T-helper 2 cell (primary cell): ENCODE measurements around the gene POLDIP3.

Experiments
- DNase-seq, 5 experiments: peaks; one replicate each; pipeline versions ENCODE4 v3.0.0 to v3.0.0-alpha.2; 2012 to 2022
- total RNA-seq, 2 donors: gene quantifications; one replicate each; lab custom pipeline; 2026; lab: John Stamatoyannopoulos, UW

POLDIP3 gene
- total RNA-seq, result 1.2 to 2.4 reads per million in 2 donors

GRCh38 chr22:42614312-42615091 is at the start of gene POLDIP3:
POLDIP3 (minus strand) TSS chr22:42614883; CDS start chr22:42614857, 26 bp downstream.
- peak; percentile 96 to 99 (median 98) for DNase-seq

- DNase-seq, result peak; percentile 61 to 77 (median 71)
Measured at GRCh38 chr22:42661985-42662831, 47.5 kb upstream of the POLDIP3 start.

GRCh38 chr22:42656578-42656977 is 41.9 kb upstream of the POLDIP3 start:
- DNase-seq, result no peak

GRCh38 chr22:42655693-42656092 is 41.0 kb upstream of the POLDIP3 start:
- no peak for DNase-seq

- DNase-seq, result no peak
Measured at GRCh38 chr22:42654436-42655073, 39.9 kb upstream of the POLDIP3 start.

GRCh38 chr22:42653999-42654398 is 39.3 kb upstream of the POLDIP3 start:
- DNase-seq, result no peak

- no peak for DNase-seq
Measured at GRCh38 chr22:42651134-42651533, 36.5 kb upstream of the POLDIP3 start.

GRCh38 chr22:42649246-42650099 is 34.8 kb upstream of the POLDIP3 start, which contains the start of gene CYB5R3:
CYB5R3 (minus strand) TSS chr22:42649392; CDS start chr22:42649315, 77 bp downstream.
- peak; percentile 57 to 76 (median 69) for DNase-seq

GRCh38 chr22:42648368-42649245 is 33.9 kb upstream of the POLDIP3 start:
- DNase-seq, result peak in 2 of 5 experiments; percentile 36 to 81

GRCh38 chr22:42648017-42648367 is 33.3 kb upstream of the POLDIP3 start:
- no peak for DNase-seq

GRCh38 chr22:42646569-42647525 is 32.2 kb upstream of the POLDIP3 start:
- no peak for DNase-seq

- DNase-seq, result no peak
Measured at GRCh38 chr22:42645938-42646568, 31.4 kb upstream of the POLDIP3 start.

GRCh38 chr22:42645341-42645937 is 30.8 kb upstream of the POLDIP3 start:
- DNase-seq, result no peak

- no peak for DNase-seq
Measured at GRCh38 chr22:42644422-42645340, 30.0 kb upstream of the POLDIP3 start.

GRCh38 chr22:42643634-42644421 is 29.1 kb upstream of the POLDIP3 start:
- no peak for DNase-seq

- DNase-seq, result no peak
Measured at GRCh38 chr22:42642806-42643633, 28.3 kb upstream of the POLDIP3 start.
